Measurements from ENCODE around the gene SELENOH. TPM values are rescaled to one million over a fixed set of nuclear protein-coding genes. Genes with fewer than 3 reads are reported as not detected.
A peak's percentile ranks its signal among the peaks of the same experiment; 100 is the strongest.

The SELENOH gene
- total RNA-seq, 2 experiments from 2014 or later = 114 to 145 TPM

DNA sequence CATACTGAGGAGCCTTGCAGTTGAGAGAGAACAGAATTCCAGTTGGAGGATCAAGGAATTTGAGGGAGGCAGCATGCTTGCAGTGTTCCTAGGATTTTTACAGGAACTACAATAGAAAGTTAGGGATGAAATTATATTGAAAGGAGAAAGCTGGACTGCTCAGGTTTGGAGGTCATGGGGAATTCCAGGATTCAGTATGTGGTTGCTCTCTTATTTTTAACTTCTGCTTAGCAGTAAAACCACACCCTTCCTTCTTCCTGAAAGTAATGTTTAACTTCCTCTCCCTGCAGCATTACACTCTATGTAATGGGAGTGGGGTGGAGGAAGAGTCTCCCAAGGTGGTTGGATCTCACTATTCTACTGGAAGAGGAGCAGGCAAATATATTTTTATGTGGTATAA is 51.6 kb downstream of the SELENOH start:
- Mint-ChIP-seq H3K36me3 (peaks cover 9% of the 10 kb centered on the region), H3K27ac (peak overlapping the region; percentile 80), H3K9me3 (ENCODE audit: low read depth) (no peaks in the 10 kb centered on the region), H3K4me3 (peak overlapping the region; percentile 52), H3K27me3 (no peaks in the 10 kb centered on the region), H3K4me1 (peaks cover 46% of the 10 kb centered on the region)
- DNase-seq = no peak
- ATAC-seq = no peak
- CTCF ChIA-PET = interaction anchor here (2.3 kb wide), 1 partner anchor 8 kb away, joined by 8 read pairs; no protein-coding TSS in a partner anchor

Other genes starting within 250 kb of the SELENOH start
- gene SLC43A1, start 225.8 kb upstream of the SELENOH start, total RNA-seq = 10 to 100 TPM; 24.6 to 25.8 TPM
- gene TIMM10, start 210.7 kb upstream of the SELENOH start, total RNA-seq = 10 to 100 TPM; 74.5 to 92.9 TPM
- gene SMTNL1, start 203.9 kb upstream of the SELENOH start, total RNA-seq = not detected
- gene UBE2L6, start 173.8 kb upstream of the SELENOH start, total RNA-seq = 100 to 1,000 TPM; 245 to 317 TPM
- gene SERPING1, start 143.8 kb upstream of the SELENOH start, total RNA-seq = not detected
- 1 to 10 TPM in 1 of 2 experiments, under 1 TPM in 1; 0.42 to 1.0 TPM for gene YPEL4, start 91.6 kb upstream of the SELENOH start, total RNA-seq
- 10 to 100 TPM; 15.7 to 22.6 TPM for gene CLP1, start 83.7 kb upstream of the SELENOH start, total RNA-seq
- 10 to 100 TPM; 74.5 to 75.9 TPM for gene ZDHHC5, start 73.4 kb upstream of the SELENOH start, total RNA-seq
- gene MED19, start 29.3 kb upstream of the SELENOH start, total RNA-seq = 10 to 100 TPM; 11.7 to 14.9 TPM
- 10 to 100 TPM; 58.2 to 77.4 TPM for gene TMX2, start 28.9 kb upstream of the SELENOH start, total RNA-seq
- not detected for gene BTBD18, start 10.3 kb downstream of the SELENOH start, total RNA-seq
- gene CTNND1, start 20.3 kb downstream of the SELENOH start, total RNA-seq = 1 to 10 TPM; 5.0 to 7.7 TPM

Measured in activated CD8-positive, alpha-beta memory T cell treated with anti-CD3 and anti-CD28 coated beads, Interleukin-2, amount 10 ng/mL, durations not matched to agents 7 days and 5 days (primary cell).